Measurements from ENCODE around the gene ADAM11.

DNA sequence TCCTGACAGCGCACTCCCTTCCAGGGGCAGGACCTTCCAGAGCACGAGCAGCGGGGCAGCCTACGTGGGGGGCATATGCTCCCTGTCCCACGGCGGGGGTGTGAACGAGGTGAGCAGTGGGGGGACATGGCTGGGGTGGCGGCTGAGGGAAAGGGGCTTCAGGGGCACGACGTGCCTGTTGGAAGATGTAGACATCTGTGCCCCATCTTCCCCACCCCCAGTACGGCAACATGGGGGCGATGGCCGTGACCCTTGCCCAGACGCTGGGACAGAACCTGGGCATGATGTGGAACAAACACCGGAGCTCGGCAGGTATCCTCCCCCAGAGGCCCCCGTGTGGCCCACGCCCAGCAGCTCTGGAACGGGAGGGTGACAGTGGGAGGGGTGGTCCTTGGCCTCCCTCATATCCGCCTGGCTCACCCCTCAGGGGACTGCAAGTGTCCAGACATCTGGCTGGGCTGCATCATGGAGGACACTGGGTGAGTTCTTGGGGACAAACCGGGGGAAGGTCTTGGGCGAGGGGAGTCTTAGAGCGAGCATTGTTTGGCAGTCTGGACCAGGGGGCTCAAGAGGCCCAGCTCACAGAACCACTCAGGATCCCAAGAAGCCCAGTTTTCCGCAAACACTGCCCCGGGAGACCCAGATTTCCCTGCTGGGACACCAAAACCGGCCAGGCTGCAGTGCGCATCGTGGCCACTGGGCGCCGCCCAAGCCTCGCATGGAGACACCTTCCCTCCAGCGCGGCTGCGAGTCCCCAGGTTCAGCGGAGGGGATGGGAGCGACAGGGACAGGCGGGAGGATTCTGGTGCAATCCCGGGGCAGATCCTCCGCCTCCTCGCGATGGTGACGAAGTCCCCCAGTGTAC lies 15.7 kb downstream of the ADAM11 start:
- TF ChIP-seq, protein P1, sequence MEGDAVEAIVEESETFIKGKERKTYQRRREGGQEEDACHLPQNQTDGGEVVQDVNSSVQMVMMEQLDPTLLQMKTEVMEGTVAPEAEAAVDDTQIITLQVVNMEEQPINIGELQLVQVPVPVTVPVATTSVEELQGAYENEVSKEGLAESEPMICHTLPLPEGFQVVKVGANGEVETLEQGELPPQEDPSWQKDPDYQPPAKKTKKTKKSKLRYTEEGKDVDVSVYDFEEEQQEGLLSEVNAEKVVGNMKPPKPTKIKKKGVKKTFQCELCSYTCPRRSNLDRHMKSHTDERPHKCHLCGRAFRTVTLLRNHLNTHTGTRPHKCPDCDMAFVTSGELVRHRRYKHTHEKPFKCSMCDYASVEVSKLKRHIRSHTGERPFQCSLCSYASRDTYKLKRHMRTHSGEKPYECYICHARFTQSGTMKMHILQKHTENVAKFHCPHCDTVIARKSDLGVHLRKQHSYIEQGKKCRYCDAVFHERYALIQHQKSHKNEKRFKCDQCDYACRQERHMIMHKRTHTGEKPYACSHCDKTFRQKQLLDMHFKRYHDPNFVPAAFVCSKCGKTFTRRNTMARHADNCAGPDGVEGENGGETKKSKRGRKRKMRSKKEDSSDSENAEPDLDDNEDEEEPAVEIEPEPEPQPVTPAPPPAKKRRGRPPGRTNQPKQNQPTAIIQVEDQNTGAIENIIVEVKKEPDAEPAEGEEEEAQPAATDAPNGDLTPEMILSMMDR (CRISPR knock-in tag; IDR thresholded peaks at IDR 0.05) = peak; percentile 99
- TF ChIP-seq HOMEZ (CRISPR knock-in tag; IDR thresholded peaks at IDR 0.05; ENCODE audit: low read depth) (peak; percentile 35; the same call in 1 of the 2 replicates), ZBTB7A (CRISPR knock-in tag; IDR thresholded peaks at IDR 0.05) (0 out of 2 replicates have a peak, but pooled peaks have one; percentile 33), MXD4 (CRISPR knock-in tag; IDR thresholded peaks at IDR 0.05) (no peak), ERF (CRISPR knock-in tag; IDR thresholded peaks at IDR 0.05) (peak; percentile 58), TBL1XR1 (IDR thresholded peaks at IDR 0.05; ENCODE audit: borderline replicate concordance, low read length, partially characterized antibody) (no peak)
- TF ChIP-seq, protein P2, sequence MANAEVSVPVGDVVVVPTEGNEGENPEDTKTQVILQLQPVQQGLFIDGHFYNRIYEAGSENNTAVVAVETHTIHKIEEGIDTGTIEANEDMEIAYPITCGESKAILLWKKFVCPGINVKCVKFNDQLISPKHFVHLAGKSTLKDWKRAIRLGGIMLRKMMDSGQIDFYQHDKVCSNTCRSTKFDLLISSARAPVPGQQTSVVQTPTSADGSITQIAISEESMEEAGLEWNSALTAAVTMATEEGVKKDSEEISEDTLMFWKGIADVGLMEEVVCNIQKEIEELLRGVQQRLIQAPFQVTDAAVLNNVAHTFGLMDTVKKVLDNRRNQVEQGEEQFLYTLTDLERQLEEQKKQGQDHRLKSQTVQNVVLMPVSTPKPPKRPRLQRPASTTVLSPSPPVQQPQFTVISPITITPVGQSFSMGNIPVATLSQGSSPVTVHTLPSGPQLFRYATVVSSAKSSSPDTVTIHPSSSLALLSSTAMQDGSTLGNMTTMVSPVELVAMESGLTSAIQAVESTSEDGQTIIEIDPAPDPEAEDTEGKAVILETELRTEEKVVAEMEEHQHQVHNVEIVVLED (CRISPR knock-in tag; IDR thresholded peaks at IDR 0.05; ENCODE audit: borderline replicate concordance) = 0 out of 2 replicates have a peak, but pooled peaks have one; percentile 20
